Inferior parietal cortex (tissue), 1 donor: ENCODE results near the gene PKD2L1.
A peak's percentile ranks its signal among the peaks of the same experiment; 100 is the strongest.
"Not testable (repeated sequence)": the region's sequence is repeated elsewhere in the genome, so short reads cannot be mapped to it uniquely, and the experiment has no call there.

Source experiments
- DNase-seq: peaks from one replicate; pipeline ENCODE4 v3.0.0-alpha.2; 2016; ENCODE audit errors: extremely low spot score

PKD2L1 gene

DNA sequence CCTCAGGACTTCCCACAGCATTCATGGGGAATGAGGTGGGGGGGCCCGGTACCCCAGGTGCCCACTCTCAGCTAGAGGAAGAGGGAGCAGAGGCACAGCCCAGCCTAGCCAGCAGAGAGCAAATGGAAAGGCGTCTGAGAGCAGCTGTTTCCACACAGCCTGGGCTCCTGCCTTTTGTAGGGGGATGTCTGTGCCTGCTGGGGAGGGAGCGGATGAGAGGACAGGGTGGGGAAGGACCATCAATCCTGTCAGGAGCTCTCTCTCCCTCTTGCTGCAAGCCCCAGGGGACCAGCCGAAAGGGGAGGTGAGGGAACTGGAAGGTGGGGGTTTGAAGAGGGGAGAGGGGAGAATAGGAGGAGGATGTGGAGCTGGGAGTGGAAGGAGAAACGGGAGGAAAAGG is at the start of gene PKD2L1:
TSS of gene PKD2L1 (minus strand) at position 150 of the 400 bp plus-strand sequence. CDS start at position 25, 125 bp downstream.
- no peak for DNase-seq

DNA sequence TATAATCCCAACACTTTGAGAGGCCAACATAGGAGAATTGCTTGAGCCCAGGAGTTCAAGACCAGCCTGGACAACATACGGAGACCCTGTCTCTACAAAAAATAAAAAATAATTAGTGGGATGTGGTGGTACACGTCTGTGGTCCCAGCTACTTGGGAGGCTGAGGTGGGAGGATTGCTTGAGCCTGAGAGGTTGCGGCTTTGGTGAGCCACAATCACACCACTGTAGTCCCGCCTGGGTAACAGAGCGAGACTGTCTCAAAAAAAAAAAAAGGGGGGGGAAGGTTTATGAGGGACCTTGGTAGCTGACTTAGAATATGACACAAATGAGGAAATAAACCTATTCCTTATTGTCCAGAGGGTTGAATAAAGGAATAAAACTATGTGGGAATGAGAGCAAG is 47.8 kb upstream of the PKD2L1 start:
- DNase-seq = no peak

DNA sequence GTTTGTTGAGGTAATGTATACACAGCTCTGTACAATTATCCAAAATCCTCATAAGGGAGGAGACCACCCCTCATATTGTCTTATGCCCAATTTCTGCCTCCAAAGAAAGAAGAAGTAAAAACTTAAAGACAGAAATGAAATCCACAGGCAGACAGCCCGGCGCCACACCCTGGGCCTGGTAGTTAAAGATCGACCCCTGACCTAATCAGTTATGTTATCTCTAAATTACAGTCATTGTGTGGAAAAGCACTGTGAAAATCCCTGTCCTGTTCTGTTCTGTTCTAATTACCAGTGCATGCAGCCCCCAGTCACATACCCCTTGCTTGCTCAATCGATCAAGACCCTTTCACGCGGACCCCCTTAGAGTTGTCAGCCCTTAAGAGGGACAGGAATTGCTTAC is 46.6 kb upstream of the PKD2L1 start:
- not testable (repeated sequence) for DNase-seq

DNA sequence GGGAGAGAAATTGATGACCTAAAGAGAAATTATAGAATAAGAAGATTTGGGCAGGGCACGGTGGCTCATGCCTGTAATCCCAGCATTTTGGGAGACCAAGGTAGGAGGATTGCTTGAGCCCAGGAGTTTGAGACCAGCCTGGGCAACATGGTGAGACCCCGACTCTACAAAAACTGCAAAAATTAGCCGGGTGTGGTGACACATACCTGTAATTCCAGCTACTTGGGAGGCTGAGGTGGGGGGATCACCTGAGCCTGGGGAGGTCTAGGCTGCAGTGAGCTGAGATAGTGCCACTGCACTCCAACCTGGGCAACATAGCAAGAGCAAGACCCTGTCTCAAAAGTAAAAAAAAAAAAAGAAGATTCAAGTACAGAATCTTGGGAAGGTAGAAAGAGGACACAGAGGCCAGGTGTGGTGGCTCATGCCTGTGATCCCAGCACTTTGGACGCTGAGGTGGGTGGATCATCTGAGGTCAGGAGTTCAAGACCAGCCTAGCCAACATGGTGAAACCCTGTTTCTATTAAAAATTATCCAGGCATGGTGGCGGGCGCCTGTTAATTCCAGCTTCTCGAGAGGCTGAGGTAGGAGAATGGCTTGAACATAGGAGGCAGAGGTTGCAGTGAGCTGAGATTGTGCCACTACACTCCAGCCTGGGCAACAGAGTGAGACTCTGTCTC is 44.8 kb upstream of the PKD2L1 start:
- DNase-seq = not testable (repeated sequence)

DNA sequence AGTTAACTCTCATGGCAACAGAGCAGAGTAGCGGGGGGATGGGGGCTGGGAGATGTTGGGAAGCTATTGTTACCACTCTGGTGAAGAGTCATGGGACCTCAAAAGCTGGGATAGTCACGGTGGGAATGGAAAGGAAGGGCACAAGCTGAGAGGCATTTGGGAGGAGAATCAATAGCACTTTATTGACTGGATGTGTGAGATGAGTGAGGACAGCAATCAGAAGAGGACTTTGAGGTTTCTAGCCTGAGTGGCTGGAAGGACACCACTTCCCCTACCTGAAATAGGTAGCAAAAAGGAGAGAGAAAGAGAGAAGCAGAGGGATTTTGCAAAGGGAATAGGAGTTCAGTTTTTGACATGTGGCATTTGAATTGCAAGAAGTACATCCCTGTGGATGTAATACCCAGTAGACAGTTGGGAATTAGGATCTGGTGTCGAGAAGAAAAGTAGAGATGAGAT is 44.2 kb upstream of the PKD2L1 start:
- DNase-seq = no peak

DNA sequence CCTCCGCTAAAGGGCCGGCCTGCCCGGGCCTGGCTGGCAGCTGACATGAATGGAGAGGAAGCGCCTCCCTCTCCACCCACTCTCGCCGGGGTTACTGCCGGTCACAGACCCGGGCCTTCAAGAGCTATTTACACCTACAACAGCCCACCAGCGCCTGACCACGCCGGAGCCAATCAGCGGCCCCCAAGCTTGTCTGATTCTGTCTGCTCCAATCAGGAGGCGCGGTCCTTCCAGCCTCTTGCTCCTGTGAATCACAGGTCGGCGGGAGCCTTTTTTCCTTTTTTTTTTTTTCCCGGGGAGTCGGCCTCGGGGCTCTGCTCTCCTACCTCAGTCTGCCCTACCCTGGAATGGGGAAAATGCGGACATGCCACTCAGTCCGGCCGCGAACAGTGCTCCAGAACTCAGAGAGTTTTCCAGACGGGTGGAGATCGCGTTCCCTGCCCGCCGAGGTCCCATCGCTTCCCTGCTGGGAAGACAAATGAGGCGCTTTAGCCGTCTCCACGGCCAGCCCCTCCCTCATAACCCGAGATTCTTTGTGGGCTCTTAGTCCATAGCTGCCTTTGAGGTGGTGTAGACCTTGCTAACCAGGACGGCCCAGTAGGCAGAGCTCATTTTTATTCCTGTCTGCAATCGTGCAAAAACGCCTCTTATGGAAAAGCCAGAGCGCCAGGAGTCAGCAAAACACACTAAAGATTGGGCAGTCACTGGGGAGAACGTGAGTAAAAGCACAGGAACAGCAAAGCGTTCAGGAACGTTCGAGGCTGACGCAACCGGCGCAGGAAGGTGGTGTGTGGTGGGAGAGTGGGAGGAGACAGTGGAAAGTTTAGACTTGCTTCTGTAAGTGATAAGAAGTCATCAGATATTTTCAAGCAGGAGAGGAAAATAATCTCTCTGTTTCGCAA is 43.5 kb upstream of the PKD2L1 start:
- DNase-seq = peak; percentile 97

DNA sequence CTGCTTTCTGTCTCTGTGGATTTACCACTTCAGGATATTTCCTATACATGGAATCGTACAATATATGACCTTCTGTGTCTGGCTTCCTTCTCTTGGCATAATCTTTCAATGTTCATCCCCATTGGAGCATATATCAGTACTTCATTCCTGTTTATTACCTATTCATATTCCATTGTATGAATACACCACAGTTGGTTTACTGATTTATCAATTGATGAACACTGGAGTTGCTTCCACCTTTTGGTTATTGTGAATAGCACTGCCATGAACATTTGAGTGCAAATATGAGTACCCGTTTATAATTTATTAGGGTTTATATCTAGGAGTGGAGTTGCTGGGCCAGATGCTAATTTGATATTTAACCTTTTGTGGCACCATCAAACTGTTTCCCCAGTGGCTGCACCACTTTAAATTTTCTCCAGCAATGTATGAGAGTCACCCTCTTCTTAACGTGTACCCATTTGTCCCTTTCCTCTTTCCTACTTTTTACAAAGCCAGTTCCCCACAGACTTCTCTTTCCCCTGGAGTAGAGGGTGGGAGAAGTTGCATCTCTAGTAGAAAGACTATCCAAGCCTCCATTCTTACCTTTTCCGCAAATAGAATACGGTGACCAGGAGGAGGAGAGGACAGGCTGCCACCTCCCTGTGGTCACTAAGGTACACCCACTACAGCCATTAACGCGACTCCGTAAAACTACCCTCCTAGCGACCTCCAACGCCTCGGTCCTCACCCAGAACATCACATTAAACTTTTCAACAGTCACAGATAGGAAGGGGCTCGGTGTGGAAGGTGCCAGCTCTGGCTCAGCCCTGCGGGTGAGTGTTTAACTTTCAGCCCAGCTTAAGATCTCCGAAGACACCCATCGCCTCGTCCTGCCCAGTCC is 42.6 kb upstream of the PKD2L1 start:
- no peak for DNase-seq

DNA sequence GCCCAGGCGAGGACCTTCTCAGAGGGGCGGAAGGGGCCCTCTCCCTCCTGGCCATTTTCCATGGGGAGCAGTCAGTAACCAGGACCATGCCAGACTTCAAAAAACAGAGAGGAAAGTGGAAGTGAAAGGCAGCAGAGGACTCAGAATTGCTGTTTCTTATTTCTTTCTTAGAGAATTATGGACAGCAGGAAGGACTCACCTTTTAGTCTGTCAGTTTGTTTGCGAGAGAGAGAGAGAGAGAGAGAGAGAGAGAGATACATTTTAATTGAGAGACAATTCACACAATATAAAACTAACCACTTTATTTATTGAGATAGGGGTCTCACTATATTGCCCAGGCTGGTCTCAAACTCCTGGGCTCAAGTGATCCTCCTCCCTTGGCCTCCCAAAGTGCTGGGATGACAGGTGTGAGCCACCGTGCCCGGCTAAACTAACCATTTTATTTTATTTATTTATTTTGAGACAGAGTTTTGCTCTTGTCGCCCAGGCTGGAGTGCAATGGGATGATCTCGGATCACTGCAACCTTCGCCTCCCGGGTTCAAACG is 41.5 kb upstream of the PKD2L1 start:
- DNase-seq = no peak

DNA sequence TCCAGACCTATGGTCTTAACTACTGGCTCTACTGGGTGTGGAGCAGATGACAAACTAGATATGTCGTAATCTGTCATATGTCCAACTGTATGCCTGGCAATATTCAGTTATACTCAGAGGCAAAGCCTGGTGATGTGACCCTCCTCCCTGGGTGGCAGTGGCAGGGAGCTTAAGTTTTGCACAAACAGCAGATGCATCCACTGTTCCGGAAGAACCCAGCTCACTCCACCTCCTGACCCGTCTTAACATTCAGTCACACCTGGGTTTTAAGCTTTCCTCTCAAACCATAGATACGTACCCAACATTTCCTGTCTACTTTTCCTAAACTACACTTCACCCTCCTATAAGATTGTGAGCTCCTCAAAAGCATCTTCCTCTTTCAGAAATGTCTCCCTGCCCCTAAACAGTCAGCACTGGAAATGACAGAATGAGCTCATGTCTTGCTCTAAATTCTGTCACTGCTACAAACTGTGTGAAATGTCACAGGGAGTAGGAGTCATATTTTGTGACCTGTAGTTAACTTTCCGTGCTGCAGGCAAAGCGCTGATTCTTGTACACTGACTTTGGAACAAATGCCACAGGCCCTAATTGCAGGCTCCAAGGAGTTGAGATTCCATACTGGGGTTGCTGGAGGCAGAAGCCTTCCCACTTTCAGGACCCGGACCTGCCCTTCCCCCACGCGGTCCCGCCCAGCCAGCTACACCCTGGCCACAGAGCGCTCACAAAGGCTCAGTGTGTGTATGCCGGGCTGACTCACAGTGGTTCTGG is 40.9 kb upstream of the PKD2L1 start:
- peak; percentile 72 for DNase-seq

DNA sequence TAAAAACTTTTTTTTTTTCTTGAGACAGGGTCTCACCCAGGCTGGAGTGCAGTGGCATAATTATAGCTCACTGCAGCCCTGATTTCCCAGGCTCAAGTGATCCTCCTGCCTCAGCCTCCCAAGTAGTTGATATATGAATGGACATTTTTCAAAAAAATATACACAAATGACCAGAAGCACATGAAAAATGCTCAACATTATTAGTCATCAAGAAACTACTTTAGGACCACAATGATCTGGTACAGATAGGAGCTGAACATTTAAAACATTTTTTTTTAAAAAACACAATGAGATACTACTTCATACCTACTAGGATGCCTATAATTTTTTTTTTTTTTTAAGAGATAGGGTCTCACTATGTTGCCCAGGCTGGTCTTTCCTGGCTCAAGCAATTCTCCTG is 38.7 kb upstream of the PKD2L1 start:
- no peak for DNase-seq

DNA sequence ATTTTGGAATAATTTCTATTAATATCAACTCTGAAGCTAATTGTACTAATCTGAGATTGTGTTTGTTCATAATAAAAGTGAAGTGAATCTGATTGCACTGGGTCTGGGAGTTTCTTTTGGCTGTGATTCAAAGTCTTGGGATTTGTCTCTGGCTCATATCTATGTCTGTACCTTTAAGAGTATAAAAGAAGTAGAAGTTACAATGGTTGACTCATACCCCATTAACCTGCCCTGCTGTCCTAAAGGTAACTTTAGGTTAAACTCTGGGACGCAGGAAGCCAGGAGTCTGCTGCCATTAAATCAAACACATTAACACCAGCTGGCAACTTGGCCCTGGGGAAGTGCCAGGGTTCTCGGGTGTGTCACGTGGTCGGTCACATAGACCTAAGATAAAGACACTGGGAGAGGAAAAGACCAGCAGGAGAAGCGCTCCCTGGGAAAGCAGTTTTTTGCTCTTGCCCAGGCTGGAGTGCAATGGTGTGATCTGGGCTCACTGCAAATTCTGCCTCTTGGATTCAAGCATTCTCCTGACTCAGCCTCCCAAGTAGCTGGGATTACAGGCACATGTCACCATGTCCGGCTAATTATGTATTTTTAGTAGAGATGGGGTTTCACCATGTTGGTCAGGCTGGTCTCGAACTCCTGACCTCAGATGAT is 34.8 kb upstream of the PKD2L1 start:
- DNase-seq = no peak

DNA sequence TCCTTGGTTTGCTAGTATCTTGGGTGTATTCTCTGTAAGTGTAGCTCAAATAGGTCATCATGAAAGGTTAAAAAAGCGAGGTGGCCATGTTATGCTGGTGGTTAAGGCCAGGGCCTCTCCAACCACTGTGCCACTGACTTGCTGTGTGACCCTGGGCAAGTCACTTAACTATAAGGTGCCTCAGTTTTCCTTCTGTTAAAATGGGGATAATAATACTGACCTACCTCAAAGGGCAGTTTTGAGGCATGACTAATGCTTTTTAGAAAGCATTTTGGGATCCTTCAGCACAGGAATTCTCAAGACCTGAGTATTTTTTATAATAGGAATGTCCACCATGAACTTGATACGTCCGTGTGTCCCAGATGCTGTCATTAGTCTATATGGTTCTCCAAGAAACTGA is 34.1 kb upstream of the PKD2L1 start:
- no peak for DNase-seq

DNA sequence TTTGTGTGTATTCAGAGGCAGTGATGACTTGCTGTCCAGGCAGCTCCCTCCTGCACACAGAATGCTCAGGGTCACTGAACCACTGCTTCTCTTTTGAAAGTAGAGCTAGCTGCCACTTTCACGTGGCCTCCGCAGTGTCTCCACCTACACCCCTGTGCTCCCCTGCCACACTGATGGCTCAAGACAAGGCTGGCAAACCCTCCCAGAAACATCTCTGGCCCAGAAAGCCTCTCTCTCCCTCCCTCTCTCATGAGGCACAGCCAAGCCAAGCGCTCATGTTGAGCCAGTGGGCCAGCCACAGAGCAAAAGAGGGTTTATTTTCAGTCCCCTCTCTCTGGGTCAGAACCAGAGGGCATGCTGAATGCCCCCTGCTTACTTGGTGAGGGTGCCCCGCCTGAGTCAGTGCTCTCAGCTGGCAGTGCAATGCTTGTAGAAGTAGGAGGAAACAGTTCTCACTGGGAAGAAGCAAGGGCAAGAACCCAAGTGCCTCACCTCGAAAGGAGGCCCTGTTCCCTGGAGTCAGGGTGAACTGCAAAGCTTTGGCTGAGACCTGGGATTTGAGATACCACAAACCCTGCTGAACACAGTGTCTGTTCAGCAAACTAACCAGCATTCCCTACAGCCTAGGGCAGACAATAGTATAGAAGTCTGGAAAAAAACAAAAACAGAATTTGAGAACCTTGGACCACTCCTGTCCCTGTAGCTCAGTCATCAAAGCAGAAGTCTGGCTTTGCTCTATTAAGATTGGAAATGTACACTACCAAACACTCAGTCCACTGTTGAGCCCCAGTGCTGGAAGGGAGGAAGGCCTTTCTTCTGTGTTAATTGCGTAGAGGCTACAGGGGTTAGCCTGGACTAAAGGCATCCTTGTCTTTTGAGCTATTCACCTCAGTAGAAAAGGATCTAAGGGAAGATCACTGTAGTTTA is 32.8 kb upstream of the PKD2L1 start:
- DNase-seq = no peak

DNA sequence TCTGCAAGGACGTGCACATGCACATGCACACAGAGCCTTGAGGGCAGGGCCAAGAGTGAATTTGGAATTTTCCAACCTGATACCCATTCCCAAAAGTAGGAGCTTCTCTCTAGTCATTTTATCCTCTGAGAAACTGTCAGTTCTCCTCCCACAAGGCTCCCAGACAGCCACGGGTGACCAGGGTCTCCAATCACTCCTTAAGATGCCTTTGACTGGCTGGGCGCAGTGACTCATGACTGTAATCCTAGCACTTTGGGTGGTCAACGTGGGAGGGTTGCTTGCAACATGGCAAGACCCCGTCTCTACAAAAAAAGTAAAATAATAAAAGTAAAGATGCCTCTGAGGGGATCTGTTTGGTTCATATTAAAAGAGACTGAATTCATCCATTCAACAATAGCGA is 30.2 kb upstream of the PKD2L1 start:
- no peak for DNase-seq

DNA sequence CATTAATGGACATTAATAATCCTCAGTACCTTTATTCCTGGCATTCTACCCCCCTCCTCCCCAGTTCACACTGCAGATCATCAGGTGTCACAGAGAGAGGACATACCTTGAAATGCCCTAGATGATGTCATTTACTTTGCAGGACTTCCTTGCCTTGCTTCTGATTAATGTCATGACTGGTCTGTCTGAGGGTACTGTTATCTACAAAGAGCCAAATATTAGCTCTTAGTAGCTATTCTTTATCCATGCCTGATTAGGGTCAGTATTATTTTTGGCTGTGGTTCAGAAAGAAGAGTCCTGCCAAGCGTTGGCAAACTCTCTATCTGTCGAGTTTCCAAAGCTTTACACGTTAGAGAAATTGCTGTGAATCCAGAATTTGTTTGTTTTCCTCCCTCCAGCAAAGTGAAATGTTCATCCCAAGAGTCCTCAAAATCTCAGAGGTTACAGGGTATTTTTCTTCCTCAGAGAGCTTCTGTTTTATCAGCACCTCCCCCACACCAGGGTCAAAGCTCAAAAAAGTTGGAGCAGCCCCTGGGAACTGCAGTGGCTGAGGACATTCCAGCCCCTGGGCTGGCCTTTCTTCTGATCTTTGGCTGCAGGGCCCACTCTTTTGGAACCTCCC is 29.6 kb upstream of the PKD2L1 start:
- DNase-seq = no peak

DNA sequence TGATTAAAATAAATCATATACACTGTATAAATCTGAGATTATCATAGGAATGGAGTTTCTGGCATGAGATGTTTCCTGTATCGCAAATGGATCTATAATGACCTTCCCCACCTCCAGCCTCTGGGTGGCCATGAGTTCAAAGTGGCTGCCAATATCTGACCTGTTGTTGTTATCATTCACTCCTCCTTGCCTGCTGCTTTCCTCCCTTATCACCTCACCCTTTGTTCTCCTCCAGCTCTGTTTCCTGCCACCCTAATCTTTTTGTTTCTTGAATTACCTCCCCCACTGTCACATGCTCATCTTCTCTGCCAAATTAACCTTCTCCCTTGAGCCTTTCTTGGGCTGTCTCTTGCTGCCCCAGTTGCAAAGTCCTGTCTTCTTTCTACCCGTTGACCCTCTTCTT is 29.0 kb upstream of the PKD2L1 start:
- DNase-seq = no peak

DNA sequence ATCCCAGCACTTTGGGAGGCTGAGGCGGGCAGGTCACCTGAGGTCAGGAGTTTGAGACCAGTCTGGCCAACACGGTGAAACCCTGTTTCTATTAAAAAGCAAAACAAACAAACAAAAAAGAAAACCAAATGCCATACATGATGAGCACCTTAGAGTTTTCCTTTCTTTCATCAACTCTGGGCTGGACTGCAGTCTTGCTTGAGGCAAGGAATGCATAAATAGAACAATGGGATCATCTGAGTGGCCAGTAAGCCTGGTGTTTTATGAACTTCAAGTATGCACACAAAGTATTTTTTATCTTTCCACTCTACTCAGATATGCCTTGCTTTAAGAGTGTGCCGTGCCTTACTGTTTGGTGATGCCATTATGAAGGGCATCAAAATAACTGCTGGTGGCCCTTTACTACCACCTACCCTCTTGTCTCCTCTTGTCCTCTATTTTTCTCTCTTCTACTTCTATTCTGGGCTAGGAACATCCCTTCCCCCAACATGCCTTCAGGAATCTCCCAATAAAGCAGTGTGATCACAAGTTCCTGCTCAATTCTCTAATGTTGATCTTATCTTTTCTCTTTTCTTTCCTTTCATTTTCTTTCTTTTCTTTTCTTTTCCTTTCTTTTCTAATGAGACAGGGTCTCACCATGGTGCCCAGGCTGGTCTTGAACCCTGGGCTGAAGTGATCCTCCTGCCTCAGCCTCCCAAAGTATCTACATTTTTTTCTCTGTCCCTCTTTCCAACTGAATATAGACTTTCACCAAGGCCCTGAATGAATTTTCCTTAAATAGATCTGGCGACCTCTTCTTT is 27.2 kb upstream of the PKD2L1 start:
- no peak for DNase-seq
